Measurements from ENCODE around the gene CPNE8.

- TF ChIP-seq CTCF (IDR thresholded peaks at IDR 0.05): no peak
- no peak for TF ChIP-seq POLR2A (IDR thresholded peaks at IDR 0.05)
These were observed 267.0 kb downstream of the CPNE8 start for GRCh38 chr12:38638401-38638800.

All from testis (tissue), 2 donors.